Sigmoid colon (tissue), 4 donors: ENCODE results near the gene SESN1.
A peak's percentile ranks its signal among the peaks of the same experiment; 100 is the strongest.

ENCODE experiments used
- CTCF ChIP-seq, 4 experiments: fragments of 450-650 bp in 3 of 4; fragments of 200-600 bp in 1 of 4; IDR thresholded peaks; one replicate each; pipeline ENCODE4 v1.5.1; 2016 to 2019; ENCODE audit warnings: antibody characterized with exemption in 4 of 4, mild to moderate bottlenecking in 3 of 4, moderate library complexity in 2 of 4
- POLR2AphosphoS5 ChIP-seq, 4 donors: sonication (generic); formaldehyde crosslinking; IDR thresholded peaks; one replicate each; pipeline ENCODE4 v1.6.1; 2017; ENCODE audit warnings: antibody characterized with exemption in 4 of 4

GRCh38 chr6:109079981-109080380 is 14.7 kb downstream of the SESN1 start:
- no peak for TF ChIP-seq CTCF (IDR thresholded peaks at IDR 0.05)
- peak in 1 of 4 donors; percentile 56 for TF ChIP-seq POLR2AphosphoS5 (IDR thresholded peaks at IDR 0.05)
